GM21447 (cell line): Measurements from ENCODE around the gene ZFP36L1.
"Not testable (repeated sequence)": the region's sequence is repeated elsewhere in the genome, so short reads cannot be mapped to it uniquely, and the experiment has no call there.

ENCODE experiments used
- ATAC-seq: cut with Tn5 transposase; IDR thresholded peaks from one replicate; pipeline ENCODE4 v1.9.1; 2021; ENCODE audit not compliant: unreplicated experiment

The ZFP36L1 gene

GRCh38 chr14:68766299-68767247 is 26.3 kb downstream of the ZFP36L1 start:
- ATAC-seq, result no peak

DNA sequence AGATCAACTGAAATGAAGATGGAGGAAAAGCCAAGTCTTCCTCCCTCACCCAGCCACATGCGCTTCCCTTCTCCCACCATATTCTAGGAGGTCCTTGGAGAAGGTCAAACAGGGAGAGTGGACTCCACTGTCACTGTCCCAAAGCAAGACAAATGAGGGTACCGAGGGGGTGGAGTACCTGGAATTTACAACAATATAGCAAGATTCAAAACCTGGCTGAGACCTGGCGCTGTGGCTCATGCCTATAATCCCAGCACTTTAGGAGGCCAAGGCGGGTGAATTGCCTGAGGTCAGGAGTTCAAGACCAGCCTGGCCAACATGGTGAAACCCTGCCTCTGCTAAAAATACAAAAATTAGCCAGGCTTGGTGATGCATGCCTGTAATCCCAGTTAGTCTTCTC is 29.0 kb downstream of the ZFP36L1 start:
- not testable (repeated sequence) for ATAC-seq

DNA sequence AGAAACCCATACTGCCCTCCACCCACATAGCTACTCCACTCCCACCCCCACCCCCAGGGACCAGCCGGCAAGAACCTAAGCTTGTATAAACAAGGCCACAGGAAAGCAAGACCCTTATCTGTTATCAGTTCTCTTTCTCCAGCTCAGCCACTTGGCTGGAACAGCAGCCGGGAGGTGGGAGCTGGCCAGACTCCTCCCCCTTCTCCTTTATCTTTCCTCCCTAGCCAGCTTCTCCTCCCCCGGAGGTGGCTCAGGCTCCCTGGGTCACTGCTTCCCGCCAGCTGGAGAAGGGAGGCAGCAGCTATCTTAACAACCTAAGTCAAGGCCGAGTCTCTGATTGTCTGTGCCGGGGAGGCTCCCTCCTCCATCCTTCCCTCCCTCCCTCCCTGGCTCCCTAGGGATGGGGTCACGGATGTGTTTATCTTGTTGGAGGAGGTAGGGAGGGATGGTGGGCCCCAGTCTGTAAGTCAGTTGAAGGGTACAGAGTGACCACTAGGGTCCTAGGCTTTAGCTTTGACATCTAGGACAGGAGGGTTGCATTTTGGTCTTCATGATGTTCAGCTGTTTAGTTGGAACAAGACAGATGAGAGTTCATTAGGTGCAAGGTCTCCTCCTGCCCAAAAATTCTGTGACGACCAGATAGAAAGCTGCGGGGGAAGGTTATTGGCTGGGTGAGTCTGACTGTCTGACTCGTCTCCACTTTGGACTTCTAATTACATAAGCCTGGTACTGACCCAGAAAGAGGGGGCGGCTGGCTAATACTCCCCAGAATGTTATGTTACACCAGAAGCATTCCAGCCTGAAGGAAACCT is 29.7 kb downstream of the ZFP36L1 start:
- ATAC-seq, result no peak

DNA sequence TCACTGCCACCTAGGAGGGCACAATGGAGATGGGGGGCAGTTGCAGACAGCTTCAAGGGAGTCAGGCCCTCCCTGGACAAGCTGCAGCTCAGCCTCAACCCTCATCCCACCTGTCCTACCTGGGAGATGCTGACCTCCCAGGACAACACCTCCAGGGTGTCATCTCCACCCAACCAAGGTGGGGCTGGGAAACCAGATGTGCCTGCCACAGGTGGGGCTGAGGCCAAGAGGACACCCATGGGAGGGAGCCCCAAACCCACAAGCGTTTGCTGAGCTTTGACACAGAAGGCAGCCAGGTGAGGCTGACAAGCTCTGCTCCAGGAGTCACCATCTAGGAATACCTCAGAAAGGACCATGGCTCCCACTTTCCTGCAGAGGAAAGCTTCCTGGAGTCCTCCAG is 31.5 kb downstream of the ZFP36L1 start:
- ATAC-seq, result no peak

- no peak for ATAC-seq
These were observed 32.1 kb downstream of the ZFP36L1 start for GRCh38 chr14:68760761-68761160.

- ATAC-seq, result no peak
These were observed 32.9 kb downstream of the ZFP36L1 start for GRCh38 chr14:68759937-68760336.

GRCh38 chr14:68759017-68759560 is 33.8 kb downstream of the ZFP36L1 start:
- ATAC-seq, result no peak

GRCh38 chr14:68758301-68758700 is 34.6 kb downstream of the ZFP36L1 start:
- no peak for ATAC-seq

DNA sequence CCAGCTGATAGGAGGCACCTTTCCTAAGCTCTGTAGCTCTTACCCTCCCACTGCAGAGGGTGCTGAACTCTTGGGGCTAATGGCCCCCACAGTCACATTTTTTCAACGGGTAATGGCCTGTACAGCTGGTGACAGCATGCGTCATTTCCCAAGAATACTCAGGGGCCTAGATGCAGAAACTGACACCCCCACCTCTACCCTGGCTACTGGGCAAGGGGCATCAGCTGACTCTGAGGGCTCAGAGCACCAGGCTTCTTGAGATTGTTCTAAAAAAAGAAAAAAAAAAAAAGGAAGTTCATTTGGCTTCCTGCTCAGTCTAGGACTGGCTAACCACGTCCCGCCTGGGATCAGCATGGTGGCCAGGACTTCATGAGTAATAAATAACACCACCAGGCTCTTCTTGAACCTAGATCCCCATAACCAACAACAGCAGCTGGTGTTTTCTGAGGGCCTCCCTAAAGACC is 35.2 kb downstream of the ZFP36L1 start:
- no peak for ATAC-seq

GRCh38 chr14:68756734-68757133 is 36.1 kb downstream of the ZFP36L1 start:
- no peak for ATAC-seq

- ATAC-seq, result no peak
These were observed 36.8 kb downstream of the ZFP36L1 start for GRCh38 chr14:68756000-68756481.

DNA sequence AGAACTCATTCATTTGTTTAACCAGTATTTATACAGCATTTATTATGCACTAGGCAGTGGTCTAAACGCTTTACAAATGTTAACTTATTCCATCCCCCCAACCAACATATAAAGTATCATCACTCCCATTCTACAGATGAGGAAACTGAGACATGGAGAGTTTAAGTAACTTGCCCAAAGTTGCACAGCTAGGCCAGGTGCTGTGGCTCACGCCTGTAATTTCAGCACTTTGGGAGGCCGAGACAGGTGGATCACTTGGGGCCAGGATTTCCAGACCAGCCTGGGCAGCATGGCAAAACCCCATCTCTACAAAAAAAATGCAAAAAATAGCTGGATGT is 37.9 kb downstream of the ZFP36L1 start:
- no peak for ATAC-seq

- ATAC-seq, result no peak
These were observed 39.2 kb downstream of the ZFP36L1 start for GRCh38 chr14:68753690-68754089.

- ATAC-seq, result no peak
These were observed 40.4 kb downstream of the ZFP36L1 start for GRCh38 chr14:68752271-68753006.

DNA sequence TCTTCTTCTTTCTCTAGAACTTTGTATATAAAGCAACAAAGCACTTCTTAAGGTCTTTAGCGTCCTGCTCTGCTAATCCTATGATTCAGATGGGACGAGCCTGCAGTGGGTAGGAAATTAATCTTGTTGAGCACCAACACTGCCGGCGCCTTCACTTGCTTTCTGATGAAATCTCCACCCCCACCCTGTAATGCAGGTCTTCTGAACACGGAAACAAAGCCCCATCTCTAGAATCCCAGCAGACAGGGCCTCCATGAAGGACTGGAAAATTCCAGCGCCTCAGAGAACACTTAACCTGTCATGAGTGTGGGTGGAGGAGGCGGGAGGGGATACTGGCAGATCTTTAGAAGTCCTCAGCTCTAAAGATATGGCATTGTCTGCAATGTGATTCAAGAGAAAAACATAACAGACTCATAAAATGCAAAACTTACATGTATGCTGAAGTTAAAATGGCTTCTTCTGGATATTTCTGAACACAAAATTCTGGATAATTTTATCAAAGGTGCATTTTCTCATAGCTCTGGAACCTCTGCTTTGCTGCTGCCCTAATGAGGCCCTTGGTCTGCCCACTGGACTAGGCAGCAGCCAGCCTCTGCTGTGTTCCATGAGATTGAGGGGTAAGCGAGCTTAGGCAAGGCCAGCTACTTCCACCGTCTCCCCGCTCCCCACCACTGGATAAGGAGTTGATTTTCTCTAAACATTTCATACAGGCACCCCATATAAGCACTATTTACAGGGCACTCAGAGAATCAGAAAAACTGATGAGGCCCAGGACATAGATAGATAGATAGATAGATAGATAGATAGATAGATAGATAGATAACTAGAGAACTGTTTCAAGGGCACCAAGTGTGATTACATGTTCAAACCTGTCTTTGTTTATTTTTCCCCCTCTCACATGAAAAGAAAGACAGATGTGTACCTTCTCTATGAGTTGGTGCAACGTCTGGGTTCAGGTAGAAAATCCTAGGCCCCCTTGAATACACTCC is 43.1 kb downstream of the ZFP36L1 start:
- no peak for ATAC-seq

- no peak for ATAC-seq
These were observed 44.2 kb downstream of the ZFP36L1 start for GRCh38 chr14:68748691-68749090.

GRCh38 chr14:68748260-68748659 is 44.6 kb downstream of the ZFP36L1 start:
- no peak for ATAC-seq

- ATAC-seq, result no peak
These were observed 45.5 kb downstream of the ZFP36L1 start for GRCh38 chr14:68747393-68747792.

DNA sequence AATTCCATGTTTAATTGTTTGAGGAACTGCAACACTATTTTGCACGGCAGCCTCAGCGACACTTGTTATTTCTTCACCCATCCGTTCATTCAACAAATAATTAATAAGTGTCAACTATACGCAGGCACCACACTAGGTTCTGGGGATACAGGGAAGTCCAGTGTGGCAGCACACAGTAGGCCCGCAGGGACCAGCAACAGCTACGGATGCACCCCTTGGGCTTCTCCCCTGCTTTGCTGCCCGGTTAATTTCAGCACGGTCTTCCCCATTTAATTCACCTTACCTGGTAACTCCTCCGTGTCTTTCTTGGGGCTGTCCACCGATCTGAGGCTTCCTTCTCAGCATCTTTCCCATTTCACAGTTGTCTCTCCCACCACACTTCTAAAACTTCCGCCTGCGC is 48.3 kb downstream of the ZFP36L1 start:
- no peak for ATAC-seq
